GM23338 (cell line): ENCODE results near the gene RHOB.

ENCODE experiments used
- EZH2 ChIP-seq: fragments of 200-600 bp; sonication (generic); IDR thresholded peaks from one replicate; pipeline ENCODE4 v1.8.0; 2017; ENCODE audit warnings: antibody characterized with exemption, mild to moderate bottlenecking, low read depth; ENCODE audit not compliant: unreplicated experiment
- EZH2phosphoT487 ChIP-seq: fragments of 200-600 bp; sonication (generic); IDR thresholded peaks from one replicate; pipeline ENCODE4 v1.8.1; 2018; ENCODE audit warnings: antibody characterized with exemption; ENCODE audit not compliant: unreplicated experiment
- JUNB ChIP-seq: IDR thresholded peaks from one replicate; pipeline ENCODE4 v1.6.1; 2016; ENCODE audit warnings: antibody characterized with exemption; ENCODE audit not compliant: unreplicated experiment
- TF ChIP-seq, protein P1 (sequence below), 2 experiments: fragments of 200-600 bp in 1 of 2; sonication (generic) in 1 of 2; conservative IDR thresholded peaks; 2 replicates each; pipeline versions ENCODE4 v1.5.1 to v1.6.1; 2016 to 2017; ENCODE audit warnings: antibody characterized with exemption in 2 of 2, low read depth in 2 of 2, mild to moderate bottlenecking in 2 of 2, moderate library complexity in 1 of 2
- TF ChIP-seq, protein P2 (sequence below): IDR thresholded peaks from one replicate; pipeline ENCODE4 v1.6.1; 2018; ENCODE audit warnings: antibody characterized with exemption; ENCODE audit not compliant: unreplicated experiment

DNA sequence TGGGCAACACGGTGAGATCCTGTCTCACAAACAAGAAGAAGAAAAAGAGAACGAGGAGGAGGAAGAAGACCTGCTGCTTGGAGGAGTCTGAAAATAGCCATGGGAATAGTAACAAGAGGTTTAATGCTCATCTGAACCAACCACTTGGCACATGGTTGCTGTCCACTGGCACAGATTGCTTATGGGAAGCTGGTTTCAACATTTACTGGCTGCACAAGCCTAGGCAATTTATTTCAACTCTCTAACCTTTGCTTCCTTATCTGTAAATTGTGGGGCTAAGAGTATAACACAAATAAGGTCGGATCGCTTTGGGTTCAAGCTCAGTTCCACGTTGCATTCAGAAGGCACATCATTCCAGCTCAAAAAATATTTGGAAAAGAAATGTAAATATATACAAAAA, 14.2 kb upstream of the RHOB start:
- TF ChIP-seq, protein P1, sequence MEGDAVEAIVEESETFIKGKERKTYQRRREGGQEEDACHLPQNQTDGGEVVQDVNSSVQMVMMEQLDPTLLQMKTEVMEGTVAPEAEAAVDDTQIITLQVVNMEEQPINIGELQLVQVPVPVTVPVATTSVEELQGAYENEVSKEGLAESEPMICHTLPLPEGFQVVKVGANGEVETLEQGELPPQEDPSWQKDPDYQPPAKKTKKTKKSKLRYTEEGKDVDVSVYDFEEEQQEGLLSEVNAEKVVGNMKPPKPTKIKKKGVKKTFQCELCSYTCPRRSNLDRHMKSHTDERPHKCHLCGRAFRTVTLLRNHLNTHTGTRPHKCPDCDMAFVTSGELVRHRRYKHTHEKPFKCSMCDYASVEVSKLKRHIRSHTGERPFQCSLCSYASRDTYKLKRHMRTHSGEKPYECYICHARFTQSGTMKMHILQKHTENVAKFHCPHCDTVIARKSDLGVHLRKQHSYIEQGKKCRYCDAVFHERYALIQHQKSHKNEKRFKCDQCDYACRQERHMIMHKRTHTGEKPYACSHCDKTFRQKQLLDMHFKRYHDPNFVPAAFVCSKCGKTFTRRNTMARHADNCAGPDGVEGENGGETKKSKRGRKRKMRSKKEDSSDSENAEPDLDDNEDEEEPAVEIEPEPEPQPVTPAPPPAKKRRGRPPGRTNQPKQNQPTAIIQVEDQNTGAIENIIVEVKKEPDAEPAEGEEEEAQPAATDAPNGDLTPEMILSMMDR (conservative IDR thresholded peaks at IDR 0.05; ENCODE audit: low read depth in 2 of 2): no peak
- TF ChIP-seq, protein P2, sequence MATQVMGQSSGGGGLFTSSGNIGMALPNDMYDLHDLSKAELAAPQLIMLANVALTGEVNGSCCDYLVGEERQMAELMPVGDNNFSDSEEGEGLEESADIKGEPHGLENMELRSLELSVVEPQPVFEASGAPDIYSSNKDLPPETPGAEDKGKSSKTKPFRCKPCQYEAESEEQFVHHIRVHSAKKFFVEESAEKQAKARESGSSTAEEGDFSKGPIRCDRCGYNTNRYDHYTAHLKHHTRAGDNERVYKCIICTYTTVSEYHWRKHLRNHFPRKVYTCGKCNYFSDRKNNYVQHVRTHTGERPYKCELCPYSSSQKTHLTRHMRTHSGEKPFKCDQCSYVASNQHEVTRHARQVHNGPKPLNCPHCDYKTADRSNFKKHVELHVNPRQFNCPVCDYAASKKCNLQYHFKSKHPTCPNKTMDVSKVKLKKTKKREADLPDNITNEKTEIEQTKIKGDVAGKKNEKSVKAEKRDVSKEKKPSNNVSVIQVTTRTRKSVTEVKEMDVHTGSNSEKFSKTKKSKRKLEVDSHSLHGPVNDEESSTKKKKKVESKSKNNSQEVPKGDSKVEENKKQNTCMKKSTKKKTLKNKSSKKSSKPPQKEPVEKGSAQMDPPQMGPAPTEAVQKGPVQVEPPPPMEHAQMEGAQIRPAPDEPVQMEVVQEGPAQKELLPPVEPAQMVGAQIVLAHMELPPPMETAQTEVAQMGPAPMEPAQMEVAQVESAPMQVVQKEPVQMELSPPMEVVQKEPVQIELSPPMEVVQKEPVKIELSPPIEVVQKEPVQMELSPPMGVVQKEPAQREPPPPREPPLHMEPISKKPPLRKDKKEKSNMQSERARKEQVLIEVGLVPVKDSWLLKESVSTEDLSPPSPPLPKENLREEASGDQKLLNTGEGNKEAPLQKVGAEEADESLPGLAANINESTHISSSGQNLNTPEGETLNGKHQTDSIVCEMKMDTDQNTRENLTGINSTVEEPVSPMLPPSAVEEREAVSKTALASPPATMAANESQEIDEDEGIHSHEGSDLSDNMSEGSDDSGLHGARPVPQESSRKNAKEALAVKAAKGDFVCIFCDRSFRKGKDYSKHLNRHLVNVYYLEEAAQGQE: no peak
- no peak for TF ChIP-seq EZH2phosphoT487
- TF ChIP-seq EZH2: no peak
- TF ChIP-seq JUNB: no peak
